Smooth muscle cell (in vitro differentiated cells): ENCODE results near the gene TEAD3. TPM values are rescaled to one million over a fixed set of nuclear protein-coding genes. Genes with fewer than 3 reads are reported as not detected.

Experiments used
- DNase-seq: peaks from one replicate; lab custom pipeline; 2025; ENCODE audit not compliant: unreplicated experiment; lab: John Stamatoyannopoulos, UW
- H2AFZ ChIP-seq: fragments of 200-600 bp; sonication (generic); 2 replicates; pipeline ENCODE4 v1.6.0; 2016; ENCODE audit warnings: antibody characterized with exemption, low read depth, mild to moderate bottlenecking
- H3F3A ChIP-seq: fragments of 200-600 bp; sonication (generic); 2 replicates; pipeline ENCODE4 v1.6.0; 2017; ENCODE audit warnings: antibody characterized with exemption, low read depth
- H3K27ac ChIP-seq: fragments of 200-600 bp; sonication (generic); 2 replicates; pipeline ENCODE4 v1.5.1; 2016; ENCODE audit warnings: low read depth, mild to moderate bottlenecking
- H3K27me3 ChIP-seq: fragments of 200-600 bp; sonication (generic); 2 replicates; pipeline ENCODE4 v1.6.1; 2016; ENCODE audit warnings: low read depth, mild to moderate bottlenecking
- H3K36me3 ChIP-seq: fragments of 200-600 bp; sonication (generic); 2 replicates; pipeline ENCODE4 v1.5.1; 2016; ENCODE audit warnings: low read depth
- H3K4me1 ChIP-seq: fragments of 200-600 bp; sonication (generic); 2 replicates; pipeline ENCODE4 v1.5.1; 2016; ENCODE audit warnings: low read depth
- H3K4me2 ChIP-seq: fragments of 200-600 bp; sonication (generic); 2 replicates; pipeline ENCODE4 v1.6.0; 2016; ENCODE audit warnings: mild to moderate bottlenecking
- H3K4me3 ChIP-seq: fragments of 200-600 bp; sonication (generic); 2 replicates; pipeline ENCODE4 v1.5.1; 2016; ENCODE audit warnings: mild to moderate bottlenecking
- H3K79me2 ChIP-seq: fragments of 200-600 bp; sonication (generic); 2 replicates; pipeline ENCODE4 v1.6.0; 2016; ENCODE audit warnings: low read depth, mild to moderate bottlenecking
- H3K9ac ChIP-seq: fragments of 200-600 bp; sonication (generic); 2 replicates; pipeline ENCODE4 v1.6.0; 2016; ENCODE audit warnings: low read depth
- H3K9me3 ChIP-seq: fragments of 200-600 bp; sonication (generic); replicated peaks from 2 replicates; pipeline ENCODE4 v1.5.1; 2016; ENCODE audit warnings: low read depth
- H4K20me1 ChIP-seq: fragments of 200-600 bp; sonication (generic); 2 replicates; pipeline ENCODE4 v1.6.0; 2016; ENCODE audit warnings: low read depth
- WGBS: methylation state at CpG from one replicate; pipeline ENCODE4 v1.1.7; 2016; ENCODE audit warnings: low lambda C conversion rate; 5-methylcytosine and 5-hydroxymethylcytosine counted together
- polyA plus RNA-seq: library from polyadenylated mRNA; unstranded; fragments of >200 nt; fragmentation: Nextera tagmentation; extraction: Ambion mirVana; gene quantifications from 2 replicates; pipeline ENCODE4 v1.2.1, GENCODE V29; 2016
- total RNA-seq: library from RNA; depleted of rRNA; stranded (reverse); fragments of >200 nt; gene quantifications from 2 replicates; pipeline ENCODE4 v1.2.3, GENCODE V29; 2014
- TF ChIP-seq, protein P1 (sequence below): fragments of 200-600 bp; sonication (generic); IDR thresholded peaks from 2 replicates; pipeline ENCODE4 v1.5.1; 2017; ENCODE audit warnings: borderline replicate concordance, mild to moderate bottlenecking, antibody characterized with exemption; ENCODE audit not compliant: insufficient read depth, poor library complexity, severe bottlenecking

Gene TEAD3
- total and polyA plus RNA-seq, 2 experiments from 2014 or later = 29.1 to 40.6 TPM

DNA sequence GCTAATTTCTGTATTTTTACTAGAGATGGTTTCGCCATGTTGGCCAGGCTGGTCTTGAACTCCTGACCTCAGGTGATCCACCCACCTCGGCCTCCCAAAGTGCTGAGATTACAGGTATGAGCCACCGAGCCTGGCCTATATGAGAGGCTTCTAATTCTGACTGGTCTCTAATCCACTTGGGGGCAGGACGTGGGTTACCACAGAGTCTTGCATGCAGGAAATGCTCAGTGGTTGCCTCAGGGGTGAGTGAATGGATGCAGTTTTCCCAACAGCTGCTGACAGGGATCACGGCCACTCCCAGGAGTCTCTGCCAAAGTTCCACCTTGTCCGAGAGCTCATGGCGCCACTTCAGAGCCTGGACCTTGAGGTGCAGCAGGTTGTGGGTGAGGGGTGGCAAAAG, 51.2 kb downstream of the TEAD3 start:
- TF ChIP-seq, protein P1, sequence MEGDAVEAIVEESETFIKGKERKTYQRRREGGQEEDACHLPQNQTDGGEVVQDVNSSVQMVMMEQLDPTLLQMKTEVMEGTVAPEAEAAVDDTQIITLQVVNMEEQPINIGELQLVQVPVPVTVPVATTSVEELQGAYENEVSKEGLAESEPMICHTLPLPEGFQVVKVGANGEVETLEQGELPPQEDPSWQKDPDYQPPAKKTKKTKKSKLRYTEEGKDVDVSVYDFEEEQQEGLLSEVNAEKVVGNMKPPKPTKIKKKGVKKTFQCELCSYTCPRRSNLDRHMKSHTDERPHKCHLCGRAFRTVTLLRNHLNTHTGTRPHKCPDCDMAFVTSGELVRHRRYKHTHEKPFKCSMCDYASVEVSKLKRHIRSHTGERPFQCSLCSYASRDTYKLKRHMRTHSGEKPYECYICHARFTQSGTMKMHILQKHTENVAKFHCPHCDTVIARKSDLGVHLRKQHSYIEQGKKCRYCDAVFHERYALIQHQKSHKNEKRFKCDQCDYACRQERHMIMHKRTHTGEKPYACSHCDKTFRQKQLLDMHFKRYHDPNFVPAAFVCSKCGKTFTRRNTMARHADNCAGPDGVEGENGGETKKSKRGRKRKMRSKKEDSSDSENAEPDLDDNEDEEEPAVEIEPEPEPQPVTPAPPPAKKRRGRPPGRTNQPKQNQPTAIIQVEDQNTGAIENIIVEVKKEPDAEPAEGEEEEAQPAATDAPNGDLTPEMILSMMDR = no peak
- Histone ChIP-seq H3K79me2 (no peaks in the 10 kb centered on the region), H4K20me1 (no peaks in the 10 kb centered on the region), H3K36me3 (no peaks in the 10 kb centered on the region), H2AFZ (no peak overlapping the region), H3K27ac (no peak overlapping the region), H3K4me2 (no peak overlapping the region), H3K9ac (no peak overlapping the region), H3F3A (no peaks in the 10 kb centered on the region), H3K4me1 (no peaks in the 10 kb centered on the region), H3K27me3 (no peaks in the 10 kb centered on the region), H3K4me3 (no peak overlapping the region), H3K9me3 (no peaks in the 10 kb centered on the region)
- no peak for DNase-seq
- WGBS = 81% methylated on average over 7 of the region's 7 CpGs

DNA sequence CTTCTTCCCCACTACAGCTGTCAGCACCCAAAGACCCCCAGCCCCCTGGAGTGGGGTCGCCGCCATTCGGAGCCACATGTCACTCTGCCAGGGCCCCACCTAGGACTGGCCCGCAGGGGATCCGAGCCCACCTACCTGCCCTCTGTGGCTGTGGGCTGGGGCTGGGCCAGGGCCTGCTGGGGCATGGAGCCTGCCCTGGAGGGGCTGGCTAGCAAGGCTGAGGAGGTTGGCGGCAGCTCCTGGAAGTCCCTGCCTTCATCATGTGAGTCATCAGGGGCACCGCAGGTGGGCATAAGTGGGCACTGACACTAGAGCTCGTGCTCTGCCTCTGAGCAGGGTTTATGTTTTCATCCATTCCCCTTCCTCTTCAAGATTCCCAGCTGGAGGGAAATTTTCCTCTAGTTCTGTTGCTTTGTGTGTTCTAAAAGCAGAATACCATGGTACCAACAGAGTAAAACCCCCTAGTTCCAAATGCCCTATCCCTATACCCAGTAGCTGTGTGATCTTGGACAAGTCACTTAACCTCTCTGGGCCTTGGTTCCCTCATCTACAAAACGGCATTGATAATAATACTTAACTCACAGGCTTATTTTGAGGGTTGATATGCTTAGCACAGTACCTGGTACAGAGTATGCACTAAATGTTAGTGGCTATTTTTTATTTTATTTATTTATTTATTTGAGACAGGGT, 53.4 kb downstream of the TEAD3 start:
- TF ChIP-seq, protein P1 = no peak
- WGBS = 88% methylated on average over 9 of the region's 9 CpGs
- H3K4me3 ChIP-seq = no peak overlapping the region
- no peaks in the 10 kb centered on the region for H3K79me2 ChIP-seq
- no peaks in the 10 kb centered on the region for H3K36me3 ChIP-seq
- H4K20me1 ChIP-seq = no peaks in the 10 kb centered on the region
- no peaks in the 10 kb centered on the region for H3K9me3 ChIP-seq
- no peak for DNase-seq
- H2AFZ ChIP-seq = no peak overlapping the region
- H3K27me3 ChIP-seq = no peaks in the 10 kb centered on the region
- no peak overlapping the region for H3K27ac ChIP-seq
- no peaks in the 10 kb centered on the region for H3K4me1 ChIP-seq
- no peak overlapping the region for H3K9ac ChIP-seq
- H3K4me2 ChIP-seq = no peak overlapping the region
- H3F3A ChIP-seq = no peaks in the 10 kb centered on the region

DNA sequence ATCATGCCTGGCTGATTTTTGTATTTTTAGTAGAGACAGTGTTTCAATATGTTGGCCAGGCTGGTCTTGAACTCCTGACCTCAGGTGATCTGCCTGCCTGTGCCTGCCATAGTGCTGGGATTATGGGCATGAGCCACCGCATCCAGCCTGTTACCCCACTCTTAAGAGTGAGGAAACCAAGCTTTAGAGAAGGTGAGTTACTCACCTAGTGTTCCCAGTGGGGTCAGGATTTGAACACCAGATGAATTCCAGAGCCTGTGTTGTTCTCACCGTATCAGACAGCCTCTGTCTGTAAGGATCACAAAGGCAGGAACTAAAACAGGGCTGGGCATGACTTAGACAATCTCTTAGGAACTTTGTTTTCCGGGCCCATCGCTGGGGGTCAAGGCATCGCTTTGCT, 54.2 kb downstream of the TEAD3 start:
- DNase-seq = no peak
- WGBS = 89% methylated on average over 5 of the region's 5 CpGs
- no peak overlapping the region for H3K9ac ChIP-seq
- no peaks in the 10 kb centered on the region for H3K36me3 ChIP-seq
- no peaks in the 10 kb centered on the region for H4K20me1 ChIP-seq
- no peaks in the 10 kb centered on the region for H3F3A ChIP-seq
- no peak overlapping the region for H2AFZ ChIP-seq
- no peak overlapping the region for H3K4me2 ChIP-seq
- no peak overlapping the region for H3K4me3 ChIP-seq
- TF ChIP-seq, protein P1 = no peak
- no peaks in the 10 kb centered on the region for H3K4me1 ChIP-seq
- H3K9me3 ChIP-seq = no peaks in the 10 kb centered on the region
- H3K79me2 ChIP-seq = no peaks in the 10 kb centered on the region
- no peak overlapping the region for H3K27ac ChIP-seq
- H3K27me3 ChIP-seq = no peaks in the 10 kb centered on the region

DNA sequence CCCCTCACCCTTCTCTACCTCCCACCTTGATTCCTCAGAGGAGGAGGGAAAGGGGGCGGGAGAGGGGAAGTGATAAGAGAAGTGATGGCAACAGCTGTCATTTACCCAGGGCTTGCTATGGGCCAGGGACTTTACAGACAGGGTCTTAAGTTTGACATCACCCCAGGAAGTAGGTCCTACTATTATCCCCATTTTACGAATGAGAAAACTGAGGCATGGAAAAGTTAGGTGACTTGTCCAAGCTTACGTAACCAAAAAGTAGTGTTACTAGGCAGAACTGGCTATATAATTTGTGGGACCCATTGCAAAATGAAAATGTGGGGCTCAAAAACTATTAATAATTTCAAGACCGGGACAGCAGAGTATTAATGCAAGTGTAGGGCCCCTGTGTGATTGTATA, 55.2 kb downstream of the TEAD3 start:
- Histone ChIP-seq H3K27ac (no peak overlapping the region), H3K27me3 (no peaks in the 10 kb centered on the region), H3K36me3 (no peaks in the 10 kb centered on the region), H3K4me1 (no peaks in the 10 kb centered on the region), H3F3A (no peaks in the 10 kb centered on the region), H3K9me3 (no peaks in the 10 kb centered on the region), H3K79me2 (no peaks in the 10 kb centered on the region), H4K20me1 (no peaks in the 10 kb centered on the region), H3K4me2 (no peak overlapping the region), H3K9ac (no peak overlapping the region), H2AFZ (no peak overlapping the region), H3K4me3 (no peak overlapping the region)
- TF ChIP-seq, protein P1 = no peak
- DNase-seq = no peak
- 96% methylated on average over 4 of the region's 4 CpGs for WGBS
